ENCODE results near the gene GOLGA6A.
"Not testable (repeated sequence)": the region's sequence is repeated elsewhere in the genome, so short reads cannot be mapped to it uniquely, and the experiment has no call there.

Gene GOLGA6A

GRCh38 chr15:74053941-74054529, 28.3 kb downstream of the GOLGA6A start:
- H3K4me3 ChIP-seq (ENCODE audit: low read depth, low read length) = no peak overlapping the region

- no peak overlapping the region for H3K4me3 ChIP-seq (ENCODE audit: low read depth, low read length)
Measured at GRCh38 chr15:74053517-74053916, 28.8 kb downstream of the GOLGA6A start.

- not testable (repeated sequence) for H3K4me3 ChIP-seq (ENCODE audit: low read depth, low read length)
Measured at GRCh38 chr15:74052271-74053260, 29.8 kb downstream of the GOLGA6A start.

GRCh38 chr15:74050556-74051234, 31.7 kb downstream of the GOLGA6A start:
- H3K4me3 ChIP-seq (ENCODE audit: low read depth, low read length) = no peak overlapping the region

GRCh38 chr15:74050127-74050526, 32.2 kb downstream of the GOLGA6A start:
- H3K4me3 ChIP-seq (ENCODE audit: low read depth, low read length) = no peak overlapping the region

GRCh38 chr15:74046275-74046674, 36.1 kb downstream of the GOLGA6A start:
- no peak overlapping the region for H3K4me3 ChIP-seq (ENCODE audit: low read depth, low read length)

- no peak overlapping the region for H3K4me3 ChIP-seq (ENCODE audit: low read depth, low read length)
Measured at GRCh38 chr15:74045636-74046274, 36.6 kb downstream of the GOLGA6A start.

- no peak overlapping the region for H3K4me3 ChIP-seq (ENCODE audit: low read depth, low read length)
Measured at GRCh38 chr15:74045184-74045583, 37.2 kb downstream of the GOLGA6A start.

GRCh38 chr15:74044267-74045110, 37.9 kb downstream of the GOLGA6A start:
- no peak overlapping the region for H3K4me3 ChIP-seq (ENCODE audit: low read depth, low read length)

GRCh38 chr15:74043425-74044266, 38.7 kb downstream of the GOLGA6A start:
- H3K4me3 ChIP-seq (ENCODE audit: low read depth, low read length) = no peak overlapping the region

GRCh38 chr15:74042603-74043424, 39.5 kb downstream of the GOLGA6A start:
- H3K4me3 ChIP-seq (ENCODE audit: low read depth, low read length) = no peak overlapping the region

- H3K4me3 ChIP-seq (ENCODE audit: low read depth, low read length) = no peak overlapping the region
Measured at GRCh38 chr15:74041777-74042435, 40.4 kb downstream of the GOLGA6A start.

- H3K4me3 ChIP-seq (ENCODE audit: low read depth, low read length) = no peak overlapping the region
Measured at GRCh38 chr15:74041311-74041756, 41.0 kb downstream of the GOLGA6A start.

- no peak overlapping the region for H3K4me3 ChIP-seq (ENCODE audit: low read depth, low read length)
Measured at GRCh38 chr15:74040109-74040850, 42.1 kb downstream of the GOLGA6A start.

- no peak overlapping the region for H3K4me3 ChIP-seq (ENCODE audit: low read depth, low read length)
Measured at GRCh38 chr15:74039656-74040010, 42.7 kb downstream of the GOLGA6A start.

GRCh38 chr15:74038707-74039655, 43.4 kb downstream of the GOLGA6A start:
- no peak overlapping the region for H3K4me3 ChIP-seq (ENCODE audit: low read depth, low read length)

All from iPS-11a (cell line).